Measurements from ENCODE around the gene C12orf57. TPM values are rescaled to one million over a fixed set of nuclear protein-coding genes. Genes with fewer than 3 reads are reported as not detected.

The C12orf57 gene
- polyA plus RNA-seq, 1 donor (not counting 4 experiments of a cell fraction or from before 2014, with no cell fraction given) = 137 TPM

DNA sequence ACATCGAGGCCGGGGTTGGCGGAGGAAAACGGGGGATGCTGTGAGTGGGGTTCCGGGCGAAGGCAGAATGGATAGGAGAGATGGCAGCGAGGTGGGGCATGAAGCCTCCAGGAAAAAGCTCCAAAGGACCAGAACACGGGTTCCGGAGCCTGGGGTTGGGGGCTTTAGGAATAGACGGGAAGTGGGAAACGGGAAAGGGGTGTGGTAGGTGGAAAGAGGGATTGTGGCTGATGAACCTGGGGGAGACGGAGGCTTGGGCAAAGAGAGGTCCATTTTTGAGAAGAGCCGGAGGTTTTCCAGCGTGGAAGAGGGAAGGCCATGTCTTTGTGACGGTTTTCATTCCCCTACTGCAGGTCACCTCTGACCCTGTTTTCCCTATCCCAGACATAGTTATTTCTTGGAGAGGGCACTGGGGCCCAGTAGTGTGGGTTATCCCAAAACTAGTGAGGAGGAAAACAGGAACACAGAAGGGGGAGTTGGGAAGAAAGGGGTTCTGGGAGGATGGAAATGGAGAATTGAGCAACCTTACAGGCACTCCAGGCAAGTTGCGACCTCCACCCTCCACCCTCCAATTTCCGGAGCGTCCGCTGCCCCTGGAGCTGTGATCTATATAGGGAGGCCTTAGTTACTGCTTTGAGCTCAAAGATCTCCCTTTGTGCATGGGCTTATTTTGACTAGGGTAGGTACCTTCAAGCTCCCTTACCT is 15.0 kb upstream of the C12orf57 start:
- dilution Hi-C loops (cut with MboI; ENCODE audit: extremely low pct_ligation_motif_present, low sequenced_read_pairs) = no loop called here
- Histone ChIP-seq H3K9me1 (ENCODE audit: control insufficient read depth, extremely low read depth, insufficient read depth, low read length) (peaks cover 3% of the 10 kb centered on the region), H3K27me3 (ENCODE audit: control insufficient read depth, extremely low read depth, insufficient read depth, low read length) (no peaks in the 10 kb centered on the region), H3K4me1 (ENCODE audit: control insufficient read depth, extremely low read depth, insufficient read depth, low read length) (peaks cover 42% of the 10 kb centered on the region), H3K4me2 (ENCODE audit: control insufficient read depth, extremely low read depth, insufficient read depth, low read depth, low read length) (peak overlapping the region; percentile 95), H3K79me2 (ENCODE audit: control insufficient read depth, insufficient read depth, low read length) (peaks cover 46% of the 10 kb centered on the region), H3K27ac (ENCODE audit: control insufficient read depth, insufficient read depth, low read length) (peak overlapping the region; percentile 34), H2AFZ (ENCODE audit: control insufficient read depth, low read length) (no peak overlapping the region), H3K36me3 (ENCODE audit: control insufficient read depth in 2 of 2, extremely low read depth in 1 of 2, insufficient read depth in 2 of 2, low read length in 2 of 2) (peaks cover 2 to 3% of the 10 kb centered on the region in 2 experiments), H3K4me3 (ENCODE audit: control insufficient read depth in 2 of 3, extremely low read depth in 1 of 3, insufficient read depth in 2 of 3, low read depth in 1 of 3, low read length in 3 of 3) (peak overlapping the region; percentile 64 to 91 (median 69)), H4K20me1 (ENCODE audit: control insufficient read depth, extremely low read depth, insufficient read depth, low read length) (peaks cover 4% of the 10 kb centered on the region), H3K9me3 (ENCODE audit: control insufficient read depth, low read depth, low read length) (no peaks in the 10 kb centered on the region), H3K9ac (ENCODE audit: control insufficient read depth, extremely low read depth, insufficient read depth, low read length) (peak overlapping the region; percentile 81)
- no peak for DNase-seq (ENCODE audit: low read depth, low spot score)
- no peak for FAIRE-seq
- TF ChIP-seq EZH2 (IDR thresholded peaks at IDR 0.05; ENCODE audit: low read length) (no peak), CTCF (optimal IDR thresholded peaks at IDR 0.05 in 1 of 3, IDR thresholded peaks at IDR 0.05 in 1 of 3, conservative IDR thresholded peaks at IDR 0.05 in 1 of 3; ENCODE audit: extremely low read depth in 1 of 3, insufficient read depth in 2 of 3, low read length in 3 of 3) (no peak)

GRCh38 chr12:6929466-6930452 is 14.1 kb upstream of the C12orf57 start:
- peak overlapping the region; percentile 47 for H3K27ac ChIP-seq (ENCODE audit: control insufficient read depth, insufficient read depth, low read length)
- H2AFZ ChIP-seq (ENCODE audit: control insufficient read depth, low read length) = no peak overlapping the region
- H3K9me1 ChIP-seq (ENCODE audit: control insufficient read depth, extremely low read depth, insufficient read depth, low read length) = peaks cover 3% of the 10 kb centered on the region
- peaks cover 3 to 7% of the 10 kb centered on the region in 2 experiments for H3K36me3 ChIP-seq (ENCODE audit: control insufficient read depth in 2 of 2, extremely low read depth in 1 of 2, insufficient read depth in 2 of 2, low read length in 2 of 2)
- peak overlapping the region; percentile 95 for H3K4me2 ChIP-seq (ENCODE audit: control insufficient read depth, extremely low read depth, insufficient read depth, low read depth, low read length)
- peaks cover 4% of the 10 kb centered on the region for H4K20me1 ChIP-seq (ENCODE audit: control insufficient read depth, extremely low read depth, insufficient read depth, low read length)
- FAIRE-seq (peak; percentile 82), DNase-seq (ENCODE audit: low read depth, low spot score) (no peak)
- peak overlapping the region; percentile 64 to 91 (median 69) for H3K4me3 ChIP-seq (ENCODE audit: control insufficient read depth in 2 of 3, extremely low read depth in 1 of 3, insufficient read depth in 2 of 3, low read depth in 1 of 3, low read length in 3 of 3)
- dilution Hi-C loops (cut with MboI; ENCODE audit: extremely low pct_ligation_motif_present, low sequenced_read_pairs) = no loop called here
- TF ChIP-seq EZH2 (IDR thresholded peaks at IDR 0.05; ENCODE audit: low read length) (no peak), CTCF (optimal IDR thresholded peaks at IDR 0.05 in 1 of 3, IDR thresholded peaks at IDR 0.05 in 1 of 3, conservative IDR thresholded peaks at IDR 0.05 in 1 of 3; ENCODE audit: extremely low read depth in 1 of 3, insufficient read depth in 2 of 3, low read length in 3 of 3) (no peak)
- H3K27me3 ChIP-seq (ENCODE audit: control insufficient read depth, extremely low read depth, insufficient read depth, low read length) = no peaks in the 10 kb centered on the region
- peaks cover 46% of the 10 kb centered on the region for H3K79me2 ChIP-seq (ENCODE audit: control insufficient read depth, insufficient read depth, low read length)
- H3K9me3 ChIP-seq (ENCODE audit: control insufficient read depth, low read depth, low read length) = no peaks in the 10 kb centered on the region
- H3K4me1 ChIP-seq (ENCODE audit: control insufficient read depth, extremely low read depth, insufficient read depth, low read length) = peaks cover 34% of the 10 kb centered on the region
- peak overlapping the region; percentile 81 for H3K9ac ChIP-seq (ENCODE audit: control insufficient read depth, extremely low read depth, insufficient read depth, low read length)
